HepG2 (cell line): Measurements from ENCODE around the gene SQOR. TPM values are rescaled to one million over a fixed set of nuclear protein-coding genes. Genes with fewer than 3 reads are reported as not detected.
A peak's percentile ranks its signal among the peaks of the same experiment; 100 is the strongest.

ENCODE experiments used
- HDAC6 ChIP-seq: fragments of 200-600 bp; sonication (generic); IDR thresholded peaks from 2 replicates; pipeline ENCODE4 v1.7.0; 2017; ENCODE audit warnings: mild to moderate bottlenecking, antibody characterized with exemption, low read length, low read depth
- HMGXB4 ChIP-seq, 2 experiments: sonication (generic) in 1 of 2; formaldehyde crosslinking in 1 of 2; IDR thresholded peaks; 2 replicates each; pipeline versions ENCODE4 v1.4.0 to v1.6.1; 2018 to 2020; ENCODE audit warnings: missing genetic modification reagents in 2 of 2, borderline replicate concordance in 1 of 2, low read depth in 1 of 2, mild to moderate bottlenecking in 1 of 2, missing biosample characterization in 1 of 2
- HNF4G ChIP-seq, 2 experiments: sonication (generic) in 1 of 2; formaldehyde crosslinking in 1 of 2; IDR thresholded peaks; 2 replicates each; pipeline versions ENCODE4 v1.4.0 to v1.6.1; 2011 to 2020; ENCODE audit warnings: borderline replicate concordance in 2 of 2, low read depth in 2 of 2, mild to moderate bottlenecking in 2 of 2, low read length in 1 of 2, missing genetic modification reagents in 1 of 2, moderate library complexity in 1 of 2
- KIAA2018 ChIP-seq: sonication (generic); formaldehyde crosslinking; IDR thresholded peaks from 2 replicates; pipeline ENCODE4 v1.5.0; 2020; ENCODE audit warnings: mild to moderate bottlenecking, missing genetic modification reagents, borderline replicate concordance
- MLX ChIP-seq: IDR thresholded peaks from 2 replicates; pipeline ENCODE4 v1.6.1; 2016
- NR2F2 ChIP-seq: IDR thresholded peaks from 2 replicates; pipeline ENCODE4 v1.6.1; 2012; ENCODE audit warnings: low read depth, inconsistent platforms, borderline replicate concordance
- SETDB1 ChIP-seq: sonication (generic); formaldehyde crosslinking; IDR thresholded peaks from 2 replicates; pipeline ENCODE4 v1.5.1; 2020; ENCODE audit warnings: missing genetic modification reagents, mild to moderate bottlenecking, borderline replicate concordance
- XRCC5 ChIP-seq: fragments of 200-400 bp; formaldehyde crosslinking; optimal IDR thresholded peaks from 2 replicates; pipeline ENCODE3; 2017; ENCODE audit warnings: mild to moderate bottlenecking, low read length
- ZBTB1 ChIP-seq: sonication (generic); formaldehyde crosslinking; IDR thresholded peaks from 2 replicates; pipeline ENCODE4 v1.4.0; 2020; ENCODE audit warnings: missing genetic modification reagents, borderline replicate concordance
- ZNF260 ChIP-seq: sonication (generic); formaldehyde crosslinking; IDR thresholded peaks from 2 replicates; pipeline ENCODE4 v1.4.0; 2020; ENCODE audit warnings: missing genetic modification reagents, low read depth, mild to moderate bottlenecking, borderline replicate concordance
- ZNF280B ChIP-seq: sonication (generic); formaldehyde crosslinking; IDR thresholded peaks from 2 replicates; pipeline ENCODE4 v1.5.0; 2020; ENCODE audit warnings: missing genetic modification reagents, mild to moderate bottlenecking, borderline replicate concordance
- ZNF510 ChIP-seq: sonication (generic); formaldehyde crosslinking; IDR thresholded peaks from 2 replicates; pipeline ENCODE4 v1.4.0; 2020; ENCODE audit warnings: low read depth, mild to moderate bottlenecking, missing genetic modification reagents
- ZNF737 ChIP-seq: sonication (generic); formaldehyde crosslinking; IDR thresholded peaks from 2 replicates; pipeline ENCODE4 v1.5.0; 2020; ENCODE audit warnings: missing genetic modification reagents, mild to moderate bottlenecking, borderline replicate concordance
- polyA plus RNA-seq, 8 experiments: library from polyadenylated mRNA; depleted of rRNA in 3 of 8; stranded (reverse) in 7 of 8; unstranded in 1 of 8; fragments of >200 nt; fragmentation: Illumina TruSeq in 4 of 8; extraction: Trizol in 4 of 8; gene quantifications; 2 replicates each; pipeline versions ENCODE4 v1.2.1 to v1.2.3, GENCODE V29; 2011 to 2016; ENCODE audit warnings: low read depth in 4 of 8, missing spikeins in 1 of 8, mixed read lengths in 1 of 8; ENCODE audit not compliant: insufficient read depth in 1 of 8
- total RNA-seq, 5 experiments: library from RNA; depleted of rRNA; stranded (reverse); fragments of >200 nt; fragmentation: Illumina TruSeq; extraction: Trizol; gene quantifications; 2 replicates each; pipeline ENCODE4 v1.2.3, GENCODE V29; 2016; ENCODE audit warnings: low read depth in 1 of 5

SQOR gene
- total and polyA plus RNA-seq, 2 of the 13 experiments (the other 11 are each of a cell fraction or from before 2014, with no cell fraction given), result 19.3 to 19.4 TPM

DNA sequence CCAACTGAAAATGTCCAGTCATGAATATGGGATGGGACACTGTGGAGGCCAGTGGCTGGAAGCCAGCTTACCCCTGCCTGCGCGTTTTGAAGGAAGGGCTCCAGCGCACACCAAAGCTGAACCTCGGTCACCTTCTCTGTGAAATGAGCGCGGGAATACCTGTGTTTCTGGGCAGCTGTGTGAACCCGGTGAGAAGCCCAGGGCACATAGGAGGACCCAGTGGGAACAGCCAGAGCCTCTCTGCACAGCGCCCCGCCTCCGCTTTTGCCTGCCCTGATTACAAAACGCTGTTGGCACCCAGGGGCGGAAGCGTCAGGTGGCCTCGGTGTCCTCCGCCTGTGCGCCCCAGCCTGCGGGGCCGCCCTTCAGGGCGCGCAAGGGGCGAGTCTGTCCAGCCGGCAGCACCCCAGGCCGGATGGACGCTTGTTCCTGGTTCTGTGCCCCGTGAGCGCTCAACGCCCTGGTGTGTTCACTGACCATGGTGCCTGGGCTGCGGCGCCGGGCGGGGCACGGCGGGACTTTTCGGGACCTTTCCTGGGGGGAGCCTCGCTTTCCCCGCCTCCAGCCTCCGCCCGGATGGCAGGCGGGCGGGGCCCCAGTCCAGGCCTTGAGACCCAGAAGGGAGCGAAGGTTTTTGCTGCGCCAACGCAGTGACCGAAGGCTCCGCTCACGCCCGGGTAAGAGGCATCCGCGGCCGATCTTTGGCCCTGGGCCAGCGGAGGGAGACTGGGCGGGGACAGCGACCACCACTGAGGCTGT, at the start of gene SQOR (continued):
- no peak for TF ChIP-seq ZNF280B (CRISPR knock-in tag)
- TF ChIP-seq HDAC6, result no peak
- no peak for TF ChIP-seq KIAA2018 (CRISPR knock-in tag)
- no peak for TF ChIP-seq XRCC5
- no peak for TF ChIP-seq SETDB1 (CRISPR knock-in tag)
- no peak for TF ChIP-seq ZNF510 (CRISPR knock-in tag)
- no peak for TF ChIP-seq NR2F2
- TF ChIP-seq ZNF737 (CRISPR knock-in tag), result no peak
- TF ChIP-seq ZBTB1 (CRISPR knock-in tag), result no peak
- peak; percentile 28 to 92; a peak in 2 of 4 replicates for TF ChIP-seq HMGXB4 (CRISPR knock-in tag; IDR thresholded peaks at IDR 0.05; ENCODE audit: borderline replicate concordance in 1 of 2, low read depth in 1 of 2)
- no peak for TF ChIP-seq HNF4G (IDR thresholded peaks at IDR 0.05; ENCODE audit: borderline replicate concordance, low read depth, low read length)
- TF ChIP-seq HNF4G (CRISPR knock-in tag; IDR thresholded peaks at IDR 0.05; ENCODE audit: borderline replicate concordance, low read depth), result no peak
- TF ChIP-seq ZNF260, result no peak
- TF ChIP-seq MLX (CRISPR knock-in tag), result peak; percentile 43; the same call in 1 of the 2 replicates
